BLaER1 (cell line): Measurements from ENCODE around the gene DROSHA.

Experiments used
- H3K27ac ChIP-seq: shearing (Covaris generic); formaldehyde crosslinking; 2 replicates; pipeline ENCODE4 v1.8.1; 2022
- H3K27me3 ChIP-seq: shearing (Covaris generic); formaldehyde crosslinking; 2 replicates; pipeline ENCODE4 v1.8.1; 2022
- H3K36me3 ChIP-seq: shearing (Covaris generic); formaldehyde crosslinking; 2 replicates; pipeline ENCODE4 v1.8.1; 2022
- H3K4me1 ChIP-seq: shearing (Covaris generic); formaldehyde crosslinking; 2 replicates; pipeline ENCODE4 v1.8.1; 2022
- H3K4me2 ChIP-seq: shearing (Covaris generic); formaldehyde crosslinking; 2 replicates; pipeline ENCODE4 v1.8.1; 2022
- H3K4me3 ChIP-seq: shearing (Covaris generic); formaldehyde crosslinking; 2 replicates; pipeline ENCODE4 v1.8.1; 2022
- H3K9ac ChIP-seq: shearing (Covaris generic); formaldehyde crosslinking; 2 replicates; pipeline ENCODE4 v1.8.1; 2022
- H3K9me3 ChIP-seq: shearing (Covaris generic); formaldehyde crosslinking; 2 replicates; pipeline ENCODE4 v1.8.1; 2022
- H4K20me1 ChIP-seq: shearing (Covaris generic); formaldehyde crosslinking; 2 replicates; pipeline ENCODE4 v1.8.1; 2022
- Cebpa-rat ChIP-seq: shearing (Covaris generic); IDR thresholded peaks from 2 replicates; pipeline ENCODE4 v1.8.1; 2022

The DROSHA gene

GRCh38 chr5:31361234-31361633, 170.7 kb downstream of the DROSHA start:
- Histone ChIP-seq H3K9me3 (peaks cover 5% of the 10 kb centered on the region; the same call in 1 of the 2 replicates), H3K4me1 (no peaks in the 10 kb centered on the region), H3K4me2 (no peak overlapping the region), H3K9ac (no peak overlapping the region), H4K20me1 (no peaks in the 10 kb centered on the region), H3K27ac (no peak overlapping the region), H3K4me3 (no peak overlapping the region), H3K27me3 (no peaks in the 10 kb centered on the region), H3K36me3 (no peaks in the 10 kb centered on the region)
- TF ChIP-seq Cebpa-rat: no peak

GRCh38 chr5:31359839-31360238, 172.1 kb downstream of the DROSHA start:
- Histone ChIP-seq H4K20me1 (no peaks in the 10 kb centered on the region), H3K4me1 (no peaks in the 10 kb centered on the region), H3K9ac (no peak overlapping the region), H3K36me3 (no peaks in the 10 kb centered on the region), H3K4me3 (no peak overlapping the region), H3K27me3 (no peaks in the 10 kb centered on the region), H3K4me2 (no peak overlapping the region), H3K27ac (no peak overlapping the region), H3K9me3 (peaks cover 5% of the 10 kb centered on the region; the same call in 1 of the 2 replicates)
- TF ChIP-seq Cebpa-rat: no peak

GRCh38 chr5:31357038-31357437, 174.9 kb downstream of the DROSHA start:
- no peaks in the 10 kb centered on the region for H4K20me1 ChIP-seq
- no peaks in the 10 kb centered on the region for H3K27me3 ChIP-seq
- H3K9ac ChIP-seq: no peak overlapping the region
- no peaks in the 10 kb centered on the region for H3K36me3 ChIP-seq
- no peak overlapping the region for H3K4me3 ChIP-seq
- H3K9me3 ChIP-seq: no peaks in the 10 kb centered on the region
- no peak overlapping the region for H3K4me2 ChIP-seq
- no peaks in the 10 kb centered on the region for H3K4me1 ChIP-seq
- H3K27ac ChIP-seq: no peak overlapping the region
- TF ChIP-seq Cebpa-rat: no peak

- H4K20me1 ChIP-seq: no peaks in the 10 kb centered on the region
- no peak for TF ChIP-seq Cebpa-rat
- H3K9ac ChIP-seq: no peak overlapping the region
- no peak overlapping the region for H3K4me3 ChIP-seq
- H3K27ac ChIP-seq: no peak overlapping the region
- no peaks in the 10 kb centered on the region for H3K36me3 ChIP-seq
- no peak overlapping the region for H3K4me2 ChIP-seq
- H3K9me3 ChIP-seq: no peaks in the 10 kb centered on the region
- no peaks in the 10 kb centered on the region for H3K4me1 ChIP-seq
- H3K27me3 ChIP-seq: no peaks in the 10 kb centered on the region
Observed at GRCh38 chr5:31355337-31355736, 176.6 kb downstream of the DROSHA start.
